Endothelial cell of umbilical vein (primary cell): Measurements from ENCODE around the gene NRG3. TPM values are rescaled to one million over a fixed set of nuclear protein-coding genes. Genes with fewer than 3 reads are reported as not detected.

Source experiments
- BruUV-seq: library from RNA; stranded (reverse); fragments of 400-500 nt; replicated peaks from 2 replicates; lab custom pipeline; 2021; lab: Mats Ljungman, UMichigan
- CTCF ChIA-PET: fragments of 300-600, 350-600 bp; sonication (Branson Sonifier 250); formaldehyde crosslinking; loops from one replicate; lab custom pipeline; 2021; ENCODE audit warnings: antibody characterized with exemption, inconsistent platforms; lab: Charles Lee
- POLR2A ChIA-PET: fragments of 300-600, 350-600 bp; sonication (Branson Sonifier 250); formaldehyde crosslinking; loops from one replicate; lab custom pipeline; 2021; ENCODE audit warnings: antibody characterized with exemption, inconsistent platforms; lab: Charles Lee
- DNase-seq: peaks from one replicate; pipeline ENCODE4 v3.0.0-alpha.2; 2011; ENCODE audit warnings: low read depth, low spot score
- FAIRE-seq: peaks from 2 replicates; lab custom pipeline; 2011; peaks lifted over from hg19 to GRCh38; lab: Jason Lieb, UNC
- H2AFZ ChIP-seq: 2 replicates; pipeline ENCODE4 v1.6.0; 2012; ENCODE audit warnings: low read depth, low read length, control low read depth, inconsistent platforms
- H3K27ac ChIP-seq: 2 replicates; pipeline ENCODE4 v1.5.1; 2011; ENCODE audit warnings: low read depth, mild to moderate bottlenecking, control low read depth, low read length, moderate library complexity; ENCODE audit not compliant: insufficient read depth
- H3K27me3 ChIP-seq, 2 experiments: 2 replicates each; pipeline versions ENCODE4 v1.6.0 to v1.6.1; 2011; ENCODE audit warnings: low read length in 2 of 2, mixed read lengths in 1 of 2; ENCODE audit not compliant: control insufficient read depth in 2 of 2, insufficient read depth in 2 of 2
- H3K36me3 ChIP-seq, 2 experiments: 2 replicates in 1 of 2; 3 replicates in 1 of 2; pipeline ENCODE4 v1.5.1; 2011; ENCODE audit warnings: low read length in 2 of 2, mild to moderate bottlenecking in 1 of 2, moderate library complexity in 1 of 2; ENCODE audit not compliant: control insufficient read depth in 2 of 2, insufficient read depth in 2 of 2; ENCODE audit errors: extremely low read depth in 1 of 2
- H3K4me1 ChIP-seq: 3 replicates; pipeline ENCODE4 v1.5.1; 2011; ENCODE audit warnings: mild to moderate bottlenecking, low read length; ENCODE audit not compliant: control insufficient read depth, insufficient read depth; ENCODE audit errors: extremely low read depth
- H3K4me2 ChIP-seq: 2 replicates; pipeline ENCODE4 v1.6.1; 2011; ENCODE audit warnings: low read length, control low read depth, mixed read lengths; ENCODE audit not compliant: insufficient read depth
- H3K4me3 ChIP-seq, 3 experiments: fragments of 200-600 bp in 1 of 3; sonication (generic), shearing (Covaris generic) in 1 of 3; replicated peaks in 1 of 3; 2 replicates each; pipeline ENCODE4 v1.5.1; 2011 to 2016; ENCODE audit warnings: control low read depth in 3 of 3, low read length in 3 of 3, mild to moderate bottlenecking in 2 of 3, inconsistent platforms in 1 of 3, low read depth in 1 of 3, moderate library complexity in 1 of 3; ENCODE audit not compliant: insufficient read depth in 1 of 3
- H3K79me2 ChIP-seq: 2 replicates; pipeline ENCODE4 v1.6.0; 2012; ENCODE audit warnings: low read length, inconsistent platforms; ENCODE audit not compliant: control insufficient read depth, insufficient read depth
- H3K9ac ChIP-seq: replicated peaks from 2 replicates; pipeline ENCODE3; 2011; ENCODE audit warnings: low read length, control low read depth; ENCODE audit not compliant: insufficient read depth; ENCODE audit errors: extremely low read depth
- H3K9me1 ChIP-seq: replicated peaks from 3 replicates; pipeline ENCODE4 v1.6.0; 2011; ENCODE audit warnings: mild to moderate bottlenecking, low read length; ENCODE audit not compliant: control insufficient read depth, insufficient read depth; ENCODE audit errors: extremely low read depth
- H3K9me3 ChIP-seq: replicated peaks from 2 replicates; pipeline ENCODE4 v1.5.1; 2012; ENCODE audit warnings: low read length, inconsistent platforms; ENCODE audit not compliant: control insufficient read depth, insufficient read depth
- H4K20me1 ChIP-seq: replicated peaks from 2 replicates; pipeline ENCODE3; 2011; ENCODE audit warnings: mild to moderate bottlenecking, low read length; ENCODE audit not compliant: control insufficient read depth, insufficient read depth; ENCODE audit errors: extremely low read depth
- CTCF ChIP-seq, 2 donors: IDR thresholded peaks; 1 replicate in 1 of 2; 2 replicates in 1 of 2; pipeline ENCODE4 v1.5.1; 2011; ENCODE audit warnings: low read length in 2 of 2, mild to moderate bottlenecking in 2 of 2, moderate library complexity in 2 of 2, control low read depth in 1 of 2, inconsistent platforms in 1 of 2, low read depth in 1 of 2; ENCODE audit not compliant: insufficient read depth in 1 of 2; ENCODE audit errors: extremely low read depth in 1 of 2
- EZH2 ChIP-seq: IDR thresholded peaks from 2 replicates; pipeline ENCODE4 v1.6.1; 2012; ENCODE audit warnings: borderline replicate concordance, low read depth, mild to moderate bottlenecking, moderate library complexity, low read length, inconsistent platforms; ENCODE audit not compliant: severe bottlenecking
- FOS ChIP-seq: IDR thresholded peaks from 2 replicates; pipeline ENCODE4 v1.6.1; 2011; ENCODE audit warnings: mild to moderate bottlenecking, low read length, moderate library complexity, borderline replicate concordance; ENCODE audit not compliant: insufficient read depth
- GATA2 ChIP-seq: IDR thresholded peaks from 2 replicates; pipeline ENCODE4 v1.7.0; 2011; ENCODE audit warnings: low read depth, mild to moderate bottlenecking, moderate library complexity, mixed read lengths, low read length; ENCODE audit not compliant: insufficient read length, insufficient read depth
- JUN ChIP-seq: IDR thresholded peaks from 2 replicates; pipeline ENCODE4 v1.6.1; 2011; ENCODE audit warnings: borderline replicate concordance, low read depth; ENCODE audit not compliant: insufficient read length, insufficient read depth
- MAX ChIP-seq: IDR thresholded peaks from 2 replicates; pipeline ENCODE4 v1.6.1; 2011; ENCODE audit not compliant: insufficient read depth, insufficient read length
- MYC ChIP-seq: IDR thresholded peaks from one replicate; pipeline ENCODE4 v1.6.1; 2011; ENCODE audit warnings: mild to moderate bottlenecking, low read depth, low read length
- POLR2A ChIP-seq: IDR thresholded peaks from 2 replicates; pipeline ENCODE4 v1.6.1; 2012; ENCODE audit warnings: low read depth, mild to moderate bottlenecking, control low read depth, low read length
- POLR2AphosphoS5 ChIP-seq: IDR thresholded peaks from 2 replicates; pipeline ENCODE4 v1.6.1; 2012; ENCODE audit warnings: low read depth, mild to moderate bottlenecking, control low read depth, low read length, moderate library complexity; ENCODE audit not compliant: insufficient read depth
- dilution Hi-C: fragments of 300-500 bp; cut with MboI; formaldehyde crosslinking; loops from one replicate; pipeline ENCODE4 v1.15.0; 2019; ENCODE audit warnings: low sequenced_read_pairs; ENCODE audit not compliant: extremely low pct_ligation_motif_present
- intact Hi-C: fragments of 100-400 bp; cut with micrococcal nuclease; formaldehyde crosslinking; loops from one replicate; pipeline ENCODE4 v1.10.0; 2022
- polyA plus RNA-seq, 4 experiments: library from polyadenylated mRNA; depleted of rRNA in 3 of 4; stranded (reverse) in 3 of 4; unstranded in 1 of 4; fragments of >200 nt; gene quantifications; 2 replicates each; pipeline versions ENCODE4 v1.2.1 to v1.2.3, GENCODE V29; 2011 to 2012; ENCODE audit warnings: missing spikeins in 1 of 4
- total RNA-seq: library from RNA; stranded (reverse); gene quantifications from 2 replicates; pipeline ENCODE4 v1.2.3, GENCODE V29; 2021

Gene NRG3
- total and polyA plus RNA-seq, 2 donors (not counting 3 experiments of a cell fraction or from before 2014, with no cell fraction given) = 1.9 to 3.9 TPM

- H3K27me3 ChIP-seq = no peaks in the 10 kb centered on the region
- no peak overlapping the region for H2AFZ ChIP-seq
- no peaks in the 10 kb centered on the region for H3K9me1 ChIP-seq
- no peaks in the 10 kb centered on the region for H3K36me3 ChIP-seq
- POLR2A ChIA-PET = no interaction called here
- DNase-seq (no peak), FAIRE-seq (no peak)
- H3K4me2 ChIP-seq = no peak overlapping the region
- no peaks in the 10 kb centered on the region for H3K79me2 ChIP-seq
- H3K9me3 ChIP-seq = no peaks in the 10 kb centered on the region
- CTCF ChIA-PET = no interaction called here
- no peak overlapping the region for H3K4me3 ChIP-seq
- H3K27ac ChIP-seq = no peak overlapping the region
- no TSS peak for BruUV-seq
- no peak overlapping the region for H3K9ac ChIP-seq
- intact Hi-C loops (no loop called here), dilution Hi-C loops (no loop called here)
- no peaks in the 10 kb centered on the region for H4K20me1 ChIP-seq
- TF ChIP-seq JUN (no peak), MYC (no peak), MAX (no peak), POLR2A (no peak), GATA2 (no peak), CTCF (IDR thresholded peaks at IDR 0.05; ENCODE audit: extremely low read depth in 1 of 2, insufficient read depth in 1 of 2, low read depth in 1 of 2, low read length in 2 of 2) (no peak), POLR2AphosphoS5 (no peak), FOS (no peak), EZH2 (no peak)
- H3K4me1 ChIP-seq = no peaks in the 10 kb centered on the region
Measured at GRCh38 chr10:82221056-82221455, 346.1 kb downstream of the NRG3 start.
